Panc1 (cell line): ENCODE results near the gene KCNMA1. TPM values are rescaled to one million over a fixed set of nuclear protein-coding genes. Genes with fewer than 3 reads are reported as not detected.

Experiments
- ATAC-seq: fragments of 200-7000 bp; cut with Tn5 transposase; 2 replicates; pipeline ENCODE4 v1.9.1; 2020; ENCODE audit warnings: mild to moderate bottlenecking, moderate library complexity
- BruUV-seq: library from RNA; stranded (reverse); fragments of 400-500 nt; replicated peaks from 2 replicates; lab custom pipeline; 2021; lab: Mats Ljungman, UMichigan
- CTCF ChIA-PET: fragments of 300-600 bp; sonication (Branson Sonifier 250); formaldehyde crosslinking; loops from one replicate; lab custom pipeline; 2022; ENCODE audit warnings: antibody characterized with exemption; lab: Charles Lee
- POLR2A ChIA-PET: fragments of 300-600 bp; sonication (Branson Sonifier 250); formaldehyde crosslinking; loops from one replicate; lab custom pipeline; 2022; ENCODE audit warnings: antibody characterized with exemption; lab: Charles Lee
- DNase-seq: peaks from one replicate; pipeline ENCODE4 v3.0.0-alpha.2; 2010; ENCODE audit warnings: low read depth, low spot score
- H3K27ac ChIP-seq: 2 replicates; pipeline ENCODE4 v1.5.1; 2011; ENCODE audit warnings: mild to moderate bottlenecking, low read length, inconsistent platforms
- H3K27me3 ChIP-seq: fragments of 200-500 bp; sonication (Bioruptor generic); 2 replicates; pipeline ENCODE4 v1.6.0; 2014; ENCODE audit warnings: low read length, inconsistent platforms; ENCODE audit not compliant: control insufficient read depth, insufficient read depth
- H3K36me3 ChIP-seq: fragments of 200-500 bp; sonication (Bioruptor generic); 2 replicates; pipeline ENCODE4 v1.5.1; 2014; ENCODE audit warnings: inconsistent platforms, mild to moderate bottlenecking, low read length, moderate library complexity; ENCODE audit not compliant: control insufficient read depth, insufficient read depth
- H3K4me1 ChIP-seq: 2 replicates; pipeline ENCODE4 v1.5.1; 2011; ENCODE audit warnings: inconsistent platforms, mild to moderate bottlenecking, low read length, moderate library complexity; ENCODE audit not compliant: control insufficient read depth, insufficient read depth
- H3K4me3 ChIP-seq, 2 experiments: 2 replicates each; pipeline ENCODE4 v1.5.1; 2011 to 2012; ENCODE audit warnings: low read depth in 2 of 2, low read length in 2 of 2, mild to moderate bottlenecking in 2 of 2, inconsistent platforms in 1 of 2, moderate library complexity in 1 of 2
- H3K9me3 ChIP-seq: fragments of 200-500 bp; sonication (Bioruptor generic); 2 replicates; pipeline ENCODE4 v1.5.1; 2014; ENCODE audit warnings: low read depth, mild to moderate bottlenecking, inconsistent platforms, low read length, moderate library complexity; ENCODE audit not compliant: control insufficient read depth, insufficient read depth
- CTCF ChIP-seq: fragments of 450-650 bp; IDR thresholded peaks from 2 replicates; pipeline ENCODE4 v1.5.1; 2017; ENCODE audit warnings: mild to moderate bottlenecking
- POLR2AphosphoS5 ChIP-seq: IDR thresholded peaks from 2 replicates; pipeline ENCODE4 v1.6.1; 2012; ENCODE audit warnings: mild to moderate bottlenecking, low read depth, low read length, moderate library complexity
- REST ChIP-seq, 2 experiments: IDR thresholded peaks; 2 replicates each; pipeline ENCODE4 v1.6.1; 2011 to 2012; ENCODE audit warnings: low read depth in 2 of 2, control low read depth in 1 of 2, low read length in 1 of 2, mild to moderate bottlenecking in 1 of 2, moderate library complexity in 1 of 2; ENCODE audit not compliant: insufficient read depth in 1 of 2
- SIN3A ChIP-seq: IDR thresholded peaks from 2 replicates; pipeline ENCODE4 v1.6.1; 2012; ENCODE audit warnings: low read depth, mild to moderate bottlenecking, low read length, moderate library complexity, borderline replicate concordance; ENCODE audit not compliant: insufficient read depth
- TCF7L2 ChIP-seq: IDR thresholded peaks from 2 replicates; pipeline ENCODE4 v1.6.1; 2011; ENCODE audit warnings: mild to moderate bottlenecking, low read depth, low read length, inconsistent platforms
- in situ Hi-C: cut with HindIII; loops from 2 replicates; pipeline ENCODE4 v1.10.0; 2016; ENCODE audit warnings: low sequenced_read_pairs, low pct_unique_long_range_greater_than_20kb
- intact Hi-C: fragments of 100-400 bp; cut with micrococcal nuclease; formaldehyde crosslinking; loops from one replicate; pipeline ENCODE4 v1.10.0; 2022; ENCODE audit not compliant: unreplicated experiment
- total RNA-seq: library from RNA; stranded (reverse); gene quantifications from one replicate; pipeline ENCODE4 v1.2.1, GENCODE V29; 2021; ENCODE audit not compliant: unreplicated experiment

KCNMA1 gene
- total RNA-seq, 1 experiment from 2014 or later, result 91.9 TPM

GRCh38 chr10:77357611-77358310, 279.8 kb downstream of the KCNMA1 start:
- BruUV-seq, result no TSS peak

GRCh38 chr10:77357185-77357584, 280.4 kb downstream of the KCNMA1 start:
- H3K4me1 ChIP-seq, result peaks cover 12% of the 10 kb centered on the region
- ChIA-PET POLR2A (no interaction called here), CTCF (no interaction called here)
- no peak for ATAC-seq
- no peak for DNase-seq
- no peaks in the 10 kb centered on the region for H3K27me3 ChIP-seq
- TF ChIP-seq SIN3A (no peak), POLR2AphosphoS5 (no peak), REST (IDR thresholded peaks at IDR 0.05; ENCODE audit: insufficient read depth in 1 of 2, low read depth in 2 of 2, low read length in 1 of 2) (no peak), TCF7L2 (no peak), CTCF (no peak)
- no peaks in the 10 kb centered on the region for H3K9me3 ChIP-seq
- in situ Hi-C loops, result no loop called here
- H3K27ac ChIP-seq, result peak overlapping the region; percentile 29
- BruUV-seq, result TSS peak; percentile 9
- intact Hi-C loops, result no loop called here
- H3K36me3 ChIP-seq, result no peaks in the 10 kb centered on the region
- no peak overlapping the region for H3K4me3 ChIP-seq

More at GRCh38 chr10:77357611-77358310, 279.8 kb downstream of the KCNMA1 start:
- Histone ChIP-seq H3K36me3 (no peaks in the 10 kb centered on the region), H3K27me3 (no peaks in the 10 kb centered on the region), H3K27ac (peak overlapping the region; percentile 5; the same call in 1 of the 2 replicates), H3K4me1 (peaks cover 12% of the 10 kb centered on the region), H3K4me3 (no peak overlapping the region), H3K9me3 (no peaks in the 10 kb centered on the region)
- in situ Hi-C loops, result no loop called here
- ATAC-seq (0 out of 2 replicates have a peak, but pooled peaks have one; percentile 20), DNase-seq (no peak)
- TF ChIP-seq SIN3A, result no peak
- TF ChIP-seq POLR2AphosphoS5, result no peak
- TF ChIP-seq CTCF, result no peak
- TF ChIP-seq TCF7L2, result no peak
- no peak for TF ChIP-seq REST (IDR thresholded peaks at IDR 0.05; ENCODE audit: insufficient read depth in 1 of 2, low read depth in 2 of 2, low read length in 1 of 2)
- intact Hi-C loops, result no loop called here
- POLR2A ChIA-PET, result no interaction called here
- CTCF ChIA-PET, result no interaction called here
